Trophoblast cell (in vitro differentiated cells and primary cell): ENCODE measurements around the gene CR2.

Experiments
- DNase-seq, 2 donors: peaks; one replicate each; pipeline ENCODE4 v3.0.0-alpha.2; 2016
- H2AFZ ChIP-seq: 2 replicates; pipeline ENCODE4 v1.6.1; 2013; ENCODE audit warnings: low read length, moderate library complexity, mild to moderate bottlenecking; ENCODE audit not compliant: insufficient read depth, poor library complexity
- H2AK5ac ChIP-seq: 2 replicates; pipeline ENCODE4 v1.6.1; 2013; ENCODE audit warnings: mild to moderate bottlenecking, low read length
- H2BK120ac ChIP-seq: 2 replicates; pipeline ENCODE4 v1.6.1; 2013; ENCODE audit warnings: low read length, mild to moderate bottlenecking, moderate library complexity; ENCODE audit not compliant: insufficient read depth, poor library complexity
- H2BK12ac ChIP-seq: 2 replicates; pipeline ENCODE4 v1.6.1; 2013; ENCODE audit warnings: mild to moderate bottlenecking, low read length, moderate library complexity
- H2BK5ac ChIP-seq: 2 replicates; pipeline ENCODE4 v1.6.1; 2013; ENCODE audit warnings: low read length, low read depth, moderate library complexity, mild to moderate bottlenecking; ENCODE audit not compliant: poor library complexity
- H3K14ac ChIP-seq: 2 replicates; pipeline ENCODE4 v1.6.1; 2013; ENCODE audit warnings: mild to moderate bottlenecking, low read length
- H3K18ac ChIP-seq: 2 replicates; pipeline ENCODE4 v1.6.1; 2013; ENCODE audit warnings: mild to moderate bottlenecking, low read length
- H3K23ac ChIP-seq: 2 replicates; pipeline ENCODE4 v1.6.1; 2013; ENCODE audit warnings: low read length
- H3K27ac ChIP-seq: 2 replicates; pipeline ENCODE4 v1.5.1; 2013; ENCODE audit warnings: low read depth, mild to moderate bottlenecking, inconsistent platforms, low read length, moderate library complexity
- H3K27me3 ChIP-seq: 2 replicates; pipeline ENCODE4 v1.6.1; 2013; ENCODE audit warnings: inconsistent platforms, mild to moderate bottlenecking, low read length, moderate library complexity; ENCODE audit not compliant: insufficient read depth
- H3K36me3 ChIP-seq, 2 experiments: 1 replicate in 1 of 2; 2 replicates in 1 of 2; pipeline ENCODE4 v1.6.1; 2013; ENCODE audit warnings: low read length in 2 of 2, mild to moderate bottlenecking in 2 of 2, moderate library complexity in 1 of 2; ENCODE audit not compliant: insufficient read depth in 2 of 2, control insufficient read depth in 1 of 2
- H3K4ac ChIP-seq: 2 replicates; pipeline ENCODE4 v1.6.1; 2013; ENCODE audit warnings: low read depth, mild to moderate bottlenecking, low read length, moderate library complexity
- H3K4me1 ChIP-seq, 2 experiments: 1 replicate in 1 of 2; 2 replicates in 1 of 2; pipeline ENCODE4 v1.6.1; 2013; ENCODE audit warnings: low read length in 2 of 2, mild to moderate bottlenecking in 2 of 2, moderate library complexity in 1 of 2; ENCODE audit not compliant: insufficient read depth in 2 of 2, control insufficient read depth in 1 of 2
- H3K4me2 ChIP-seq: 2 replicates; pipeline ENCODE4 v1.6.1; 2013; ENCODE audit warnings: inconsistent platforms, mild to moderate bottlenecking, low read length, moderate library complexity
- H3K4me3 ChIP-seq: 2 replicates; pipeline ENCODE4 v1.5.1; 2013; ENCODE audit warnings: mild to moderate bottlenecking, low read depth, low read length, inconsistent platforms
- H3K79me1 ChIP-seq: one replicate; pipeline ENCODE4 v1.6.1; 2013; ENCODE audit warnings: low read length
- H3K79me2 ChIP-seq: 2 replicates; pipeline ENCODE4 v1.6.1; 2013; ENCODE audit warnings: low read length, mild to moderate bottlenecking; ENCODE audit not compliant: control insufficient read depth, insufficient read depth, poor library complexity
- H3K9ac ChIP-seq: 2 replicates; pipeline ENCODE4 v1.6.1; 2013; ENCODE audit warnings: mild to moderate bottlenecking, low read length
- H3K9me3 ChIP-seq: 2 replicates; pipeline ENCODE4 v1.6.1; 2013; ENCODE audit warnings: low read depth, mild to moderate bottlenecking, control low read depth, inconsistent platforms, low read length; ENCODE audit not compliant: insufficient read depth
- H4K12ac ChIP-seq: 2 replicates; pipeline ENCODE4 v1.6.1; 2013; ENCODE audit warnings: low read depth, mild to moderate bottlenecking, low read length, moderate library complexity
- H4K8ac ChIP-seq: 2 replicates; pipeline ENCODE4 v1.6.1; 2013; ENCODE audit warnings: low read depth, mild to moderate bottlenecking, low read length, moderate library complexity
- H4K91ac ChIP-seq: one replicate; pipeline ENCODE4 v1.6.1; 2013; ENCODE audit warnings: low read depth, mild to moderate bottlenecking, low read length, moderate library complexity
- WGBS: extraction: QIAGEN DNeasy Blood & Tissue Kit; methylation state at CpG from one replicate; pipeline ENCODE4 v1.1.7; 2013; ENCODE audit warnings: missing lambda C conversion rate; ENCODE audit not compliant: insufficient read length, insufficient coverage; ENCODE audit errors: extremely low coverage; 5-methylcytosine and 5-hydroxymethylcytosine counted together

Gene CR2

DNA sequence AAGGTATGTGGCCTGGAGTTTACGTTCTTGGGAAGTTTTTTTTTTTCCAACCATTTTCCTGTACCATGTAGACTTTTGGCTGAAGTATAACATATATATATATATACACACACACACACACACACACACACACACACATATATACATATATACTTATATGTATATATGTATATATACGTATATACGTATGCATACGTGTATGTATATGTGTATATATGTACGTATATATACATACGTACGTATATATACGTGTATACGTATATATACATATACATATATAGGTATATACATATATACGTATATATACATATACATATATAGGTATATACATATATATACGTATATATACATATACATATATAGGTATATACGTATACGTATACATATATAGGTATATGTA lies 60.8 kb downstream of the CR2 start:
- no peak overlapping the region for H3K9ac ChIP-seq
- no peak overlapping the region for H2BK120ac ChIP-seq
- no peak overlapping the region for H3K23ac ChIP-seq
- no peak overlapping the region for H3K4me2 ChIP-seq
- H3K9me3 ChIP-seq: no peaks in the 10 kb centered on the region
- no peak for DNase-seq
- no peak overlapping the region for H2AK5ac ChIP-seq
- H2BK12ac ChIP-seq: no peak overlapping the region
- no peak overlapping the region for H3K4ac ChIP-seq
- no peak overlapping the region for H3K14ac ChIP-seq
- no peak overlapping the region for H3K27ac ChIP-seq
- H3K18ac ChIP-seq: no peak overlapping the region
- H2BK5ac ChIP-seq: no peak overlapping the region
- H4K8ac ChIP-seq: no peak overlapping the region
- no peaks in the 10 kb centered on the region for H3K36me3 ChIP-seq
- H4K91ac ChIP-seq: no peak overlapping the region
- H2AFZ ChIP-seq: no peak overlapping the region
- no peaks in the 10 kb centered on the region for H3K4me1 ChIP-seq
- H3K79me2 ChIP-seq: no peaks in the 10 kb centered on the region
- H3K27me3 ChIP-seq: no peaks in the 10 kb centered on the region
- no peaks in the 10 kb centered on the region for H3K79me1 ChIP-seq
- WGBS: no CpG with 5 or more reads among the region's 13 CpGs
- no peak overlapping the region for H4K12ac ChIP-seq
- no peak overlapping the region for H3K4me3 ChIP-seq

DNA sequence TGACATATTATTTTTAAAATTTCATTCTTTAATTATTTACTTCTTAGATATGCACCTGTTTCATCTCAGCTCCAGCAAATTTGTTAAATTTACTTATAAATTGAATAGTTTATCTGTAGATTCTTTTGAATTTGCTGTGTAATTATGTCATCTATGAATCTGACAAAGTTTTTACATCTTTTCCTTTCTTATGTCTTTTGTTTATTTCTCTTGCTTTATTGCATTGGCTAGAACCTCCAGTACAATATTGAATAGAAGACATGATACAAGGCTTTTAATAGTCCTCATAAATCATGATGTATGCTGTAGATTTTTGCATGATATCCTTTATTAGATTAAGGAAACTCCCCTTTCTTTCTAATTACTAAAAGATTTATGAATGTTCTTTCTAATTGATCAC lies 62.6 kb downstream of the CR2 start:
- Histone ChIP-seq H3K14ac (no peak overlapping the region), H2AFZ (no peak overlapping the region), H3K27ac (no peak overlapping the region), H4K91ac (no peak overlapping the region), H2AK5ac (no peak overlapping the region), H4K8ac (no peak overlapping the region), H3K9me3 (no peaks in the 10 kb centered on the region), H3K23ac (no peak overlapping the region), H3K79me2 (no peaks in the 10 kb centered on the region), H2BK120ac (no peak overlapping the region), H3K4ac (no peak overlapping the region), H3K4me1 (no peaks in the 10 kb centered on the region), H2BK5ac (no peak overlapping the region), H3K9ac (no peak overlapping the region), H3K4me3 (no peak overlapping the region), H3K4me2 (no peak overlapping the region), H3K79me1 (no peaks in the 10 kb centered on the region), H2BK12ac (no peak overlapping the region), H3K27me3 (no peaks in the 10 kb centered on the region), H3K36me3 (no peaks in the 10 kb centered on the region), H4K12ac (no peak overlapping the region), H3K18ac (no peak overlapping the region)
- DNase-seq: no peak

DNA sequence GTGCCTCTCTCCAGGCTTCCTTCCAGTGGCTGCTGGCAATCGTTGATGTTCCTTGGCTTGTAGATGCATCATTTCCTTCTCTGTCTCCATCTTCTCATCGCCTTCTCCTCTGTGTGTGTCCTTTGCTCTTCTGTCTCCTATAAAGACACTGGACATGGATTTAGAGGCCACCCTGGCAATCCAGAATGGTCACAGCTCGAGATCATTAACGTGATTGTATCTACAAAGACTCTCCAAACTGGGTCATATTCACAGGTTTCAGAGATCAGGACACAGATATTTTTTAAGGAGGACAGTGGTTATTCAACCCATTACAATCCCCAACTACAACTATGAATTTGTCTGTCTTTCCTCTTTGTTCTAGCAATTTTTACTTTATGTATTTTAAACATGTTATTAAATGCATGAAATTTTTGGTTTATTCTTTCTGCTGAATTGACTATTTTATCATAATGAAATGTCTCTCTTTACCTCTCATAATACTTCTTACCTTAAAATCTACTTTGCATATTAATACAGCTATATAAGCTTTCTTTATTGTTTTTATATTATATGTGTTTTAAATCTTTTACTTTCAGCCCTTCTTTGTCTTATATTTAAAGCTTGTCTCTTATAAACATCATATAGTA lies 64.6 kb downstream of the CR2 start:
- no peak overlapping the region for H3K23ac ChIP-seq
- H3K79me1 ChIP-seq: no peaks in the 10 kb centered on the region
- no peak overlapping the region for H3K27ac ChIP-seq
- no peaks in the 10 kb centered on the region for H3K36me3 ChIP-seq
- no peak overlapping the region for H4K12ac ChIP-seq
- no peak for DNase-seq
- no peak overlapping the region for H2BK5ac ChIP-seq
- no peak overlapping the region for H2AK5ac ChIP-seq
- H3K9ac ChIP-seq: no peak overlapping the region
- H2BK12ac ChIP-seq: no peak overlapping the region
- no peak overlapping the region for H2BK120ac ChIP-seq
- H2AFZ ChIP-seq: no peak overlapping the region
- H4K8ac ChIP-seq: no peak overlapping the region
- H3K14ac ChIP-seq: no peak overlapping the region
- no peaks in the 10 kb centered on the region for H3K27me3 ChIP-seq
- no peaks in the 10 kb centered on the region for H3K4me1 ChIP-seq
- H3K4ac ChIP-seq: no peak overlapping the region
- no peak overlapping the region for H3K18ac ChIP-seq
- H3K79me2 ChIP-seq: no peaks in the 10 kb centered on the region
- no peak overlapping the region for H3K4me3 ChIP-seq
- no CpG with 5 or more reads among the region's 4 CpGs for WGBS
- H3K4me2 ChIP-seq: no peak overlapping the region
- H4K91ac ChIP-seq: no peak overlapping the region
- H3K9me3 ChIP-seq: no peaks in the 10 kb centered on the region

DNA sequence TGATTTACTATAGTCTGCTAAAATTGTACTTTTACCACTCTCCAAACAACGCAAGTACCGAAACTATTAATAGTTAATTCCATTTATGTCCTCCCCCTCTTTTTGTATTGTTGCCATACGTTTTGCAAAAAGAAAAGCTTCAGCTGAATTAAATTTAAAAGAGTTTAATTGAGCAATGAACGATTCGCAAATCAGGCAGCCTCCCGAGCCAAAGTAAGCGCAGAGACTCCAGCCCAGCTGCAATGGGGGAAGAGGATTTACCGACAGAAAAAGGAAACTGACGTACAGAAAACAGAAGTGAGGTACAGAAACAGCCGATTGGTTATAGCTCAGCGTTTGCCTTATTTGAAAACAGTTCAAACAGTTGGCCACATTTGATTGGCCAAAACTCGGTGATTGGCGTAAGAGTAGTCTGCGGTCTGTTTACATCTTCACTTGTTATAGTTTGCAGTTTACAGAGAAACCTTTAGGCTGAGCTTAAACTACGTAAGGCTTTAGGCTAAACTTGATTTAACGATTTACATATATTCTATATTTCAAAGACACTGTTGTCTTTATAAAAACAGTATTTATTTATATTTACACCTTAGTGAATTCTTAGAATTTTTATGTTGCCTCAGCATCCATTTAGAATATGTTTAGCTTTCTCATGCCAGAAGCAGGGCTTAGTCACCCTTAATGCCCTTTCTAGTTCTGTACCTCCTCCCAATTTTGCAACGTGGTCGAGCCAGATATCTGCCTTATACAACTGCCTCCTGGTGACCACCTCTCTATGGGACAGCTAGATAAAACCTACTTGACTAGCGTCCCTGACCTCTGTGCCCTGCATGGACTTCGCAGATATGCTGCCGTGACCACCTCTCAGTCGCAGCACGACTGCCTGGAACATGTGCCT lies 65.6 kb downstream of the CR2 start:
- Histone ChIP-seq H3K4me3 (no peak overlapping the region), H3K36me3 (no peaks in the 10 kb centered on the region), H3K14ac (no peak overlapping the region), H3K4me2 (no peak overlapping the region), H3K18ac (no peak overlapping the region), H2AK5ac (no peak overlapping the region), H3K79me1 (no peaks in the 10 kb centered on the region), H3K9me3 (no peaks in the 10 kb centered on the region), H3K27ac (no peak overlapping the region), H2AFZ (no peak overlapping the region), H3K27me3 (no peaks in the 10 kb centered on the region), H4K12ac (no peak overlapping the region), H2BK12ac (no peak overlapping the region), H3K4me1 (no peaks in the 10 kb centered on the region), H3K23ac (no peak overlapping the region), H3K9ac (no peak overlapping the region), H2BK120ac (no peak overlapping the region), H4K8ac (no peak overlapping the region), H3K79me2 (no peaks in the 10 kb centered on the region), H3K4ac (no peak overlapping the region), H2BK5ac (no peak overlapping the region), H4K91ac (no peak overlapping the region)
- peak in 1 of 2 donors; percentile 15 for DNase-seq
- WGBS: no CpG with 5 or more reads among the region's 23 CpGs
